Islet of Langerhans (tissue), 1 donor: ENCODE data around the gene EPHA7.

Experiments
- FAIRE-seq: peaks from one replicate; lab custom pipeline; 2011; peaks lifted over from hg19 to GRCh38; lab: Jason Lieb, UNC

The EPHA7 gene

GRCh38 chr6:93243231-93243778, 176.1 kb downstream of the EPHA7 start:
- FAIRE-seq = no peak

DNA sequence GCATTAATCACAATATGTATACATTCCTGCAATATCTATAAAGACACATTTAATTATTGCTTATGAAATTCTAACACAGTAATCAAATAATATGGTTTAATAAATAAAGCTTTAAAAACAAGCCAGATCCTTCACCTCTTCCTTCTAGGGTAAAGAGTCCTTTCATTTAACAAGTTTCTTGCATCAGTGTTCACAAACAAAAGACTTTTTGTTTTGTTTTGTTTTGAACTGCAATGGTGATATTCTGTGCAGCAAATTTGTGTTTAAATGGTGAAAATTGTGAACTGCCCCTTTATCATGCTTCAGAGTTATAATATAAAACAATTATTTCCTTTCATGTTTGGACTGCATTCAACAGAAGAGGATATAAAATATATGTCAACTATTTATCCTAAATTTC, 177.3 kb downstream of the EPHA7 start:
- FAIRE-seq = no peak

DNA sequence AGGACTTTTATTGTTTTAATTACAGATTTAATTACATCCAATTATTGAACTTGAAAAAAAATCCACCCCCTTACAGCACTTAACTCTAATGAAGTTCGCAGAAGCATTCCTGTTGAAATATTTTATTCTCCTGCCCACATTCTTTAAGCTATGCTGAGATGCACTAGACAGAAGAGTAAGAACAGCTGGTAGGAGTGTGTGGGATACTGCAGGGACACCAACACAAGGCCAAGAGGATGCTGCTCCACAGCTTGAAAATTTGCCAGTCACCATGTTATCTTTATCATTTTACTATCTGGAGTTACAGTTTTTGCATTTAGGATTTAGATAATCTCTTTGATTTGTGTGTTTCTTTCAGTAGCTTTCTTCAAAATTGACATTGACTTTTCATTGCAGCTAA, 180.7 kb downstream of the EPHA7 start:
- FAIRE-seq = no peak

GRCh38 chr6:93235775-93236174, 183.6 kb downstream of the EPHA7 start:
- no peak for FAIRE-seq

- FAIRE-seq = no peak
Observed at GRCh38 chr6:93226822-93227221, 192.5 kb downstream of the EPHA7 start.

GRCh38 chr6:93222071-93222851, 197.1 kb downstream of the EPHA7 start:
- FAIRE-seq = no peak

DNA sequence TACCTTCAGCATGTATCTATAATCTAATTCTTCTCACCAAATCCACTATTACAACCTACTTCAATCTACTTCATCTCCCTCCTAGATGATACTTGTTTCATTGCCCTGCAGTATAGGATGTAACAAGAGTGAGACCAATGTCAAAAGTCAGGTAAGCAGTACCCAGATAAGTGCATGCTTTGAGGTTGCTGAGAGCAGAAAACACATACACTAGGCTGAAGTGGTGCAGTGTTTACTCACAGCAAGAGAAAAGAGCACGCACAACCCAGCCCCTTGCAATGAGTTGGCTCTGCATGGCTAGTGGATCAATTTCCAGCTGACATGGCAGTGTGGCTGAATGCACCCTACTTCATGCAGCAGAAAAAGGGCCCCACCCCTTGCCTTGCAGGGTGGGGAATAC, 199.9 kb downstream of the EPHA7 start:
- no peak for FAIRE-seq

- FAIRE-seq = no peak
Observed at GRCh38 chr6:93218096-93218495, 201.3 kb downstream of the EPHA7 start.

- no peak for FAIRE-seq
Observed at GRCh38 chr6:93213028-93213427, 206.3 kb downstream of the EPHA7 start.

DNA sequence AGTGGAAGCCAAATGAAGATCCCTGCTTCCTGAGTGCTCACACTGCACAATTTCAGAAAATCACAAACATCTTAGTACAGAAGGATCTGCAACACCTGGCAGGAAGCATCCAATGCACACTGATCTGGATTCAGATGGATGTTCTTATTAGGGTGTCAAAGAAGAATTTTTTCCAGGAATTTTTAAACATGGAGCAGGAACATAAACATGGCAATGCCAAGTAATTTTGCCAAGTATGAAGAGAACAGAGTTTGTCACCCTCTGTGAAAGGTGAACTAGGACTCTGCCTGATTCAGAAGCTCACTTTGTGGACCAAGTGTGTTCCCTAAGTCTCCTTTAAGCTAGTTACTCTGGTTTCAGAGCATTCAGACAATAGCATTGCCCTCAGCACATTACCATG, 208.5 kb downstream of the EPHA7 start:
- FAIRE-seq = no peak

GRCh38 chr6:93209358-93209757, 210.0 kb downstream of the EPHA7 start:
- no peak for FAIRE-seq

GRCh38 chr6:93196406-93196970, 222.9 kb downstream of the EPHA7 start:
- no peak for FAIRE-seq

DNA sequence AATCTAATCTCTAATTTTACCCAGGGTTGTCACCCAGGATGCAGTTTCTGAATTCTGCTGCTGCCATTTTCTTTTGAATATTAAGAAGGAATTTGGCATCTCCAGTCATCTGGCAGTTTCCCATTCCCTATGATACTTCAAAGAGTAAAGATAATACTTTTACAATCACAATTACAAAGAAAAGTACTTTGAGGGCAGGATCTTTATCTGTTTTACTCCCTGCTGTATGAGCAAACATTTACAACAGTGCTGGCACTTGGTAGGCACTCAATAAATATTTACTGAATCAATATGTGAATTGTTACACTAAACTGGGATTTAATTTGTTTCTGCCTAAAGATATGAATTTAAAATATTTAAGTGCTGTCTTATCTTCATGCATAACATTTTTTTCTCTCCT, 224.9 kb downstream of the EPHA7 start:
- no peak for FAIRE-seq

- no peak for FAIRE-seq
Observed at GRCh38 chr6:93193868-93194267, 225.5 kb downstream of the EPHA7 start.
